Kidney (tissue), 14 donors: Measurements from ENCODE around the gene ZCCHC7. TPM values are rescaled to one million over a fixed set of nuclear protein-coding genes. Genes with fewer than 3 reads are reported as not detected.

Experiments
- DNase-seq, 5 donors: peaks; one replicate each; pipeline ENCODE4 v3.0.0-alpha.2; 2013 to 2020
- FAIRE-seq: peaks from 2 replicates; lab custom pipeline; 2012; peaks lifted over from hg19 to GRCh38; lab: Jason Lieb, UNC
- H3K27ac ChIP-seq, 2 donors: one replicate each; pipeline ENCODE4 v1.7.0; 2013; ENCODE audit warnings: low read depth in 2 of 2, low read length in 2 of 2, inconsistent platforms in 1 of 2
- H3K27me3 ChIP-seq: one replicate; pipeline ENCODE4 v1.7.1; 2013; ENCODE audit warnings: low read length, inconsistent platforms; ENCODE audit not compliant: control insufficient read depth, insufficient read depth
- H3K36me3 ChIP-seq, 3 donors: one replicate each; pipeline versions ENCODE4 v1.7.0 to v1.7.1; 2013; ENCODE audit warnings: low read length in 3 of 3, control low read depth in 1 of 3, inconsistent platforms in 1 of 3; ENCODE audit not compliant: insufficient read depth in 3 of 3, control insufficient read depth in 2 of 3
- H3K4me1 ChIP-seq, 3 donors: one replicate each; pipeline versions ENCODE4 v1.7.0 to v1.7.1; 2013; ENCODE audit warnings: low read length in 3 of 3, inconsistent platforms in 1 of 3, low read depth in 1 of 3; ENCODE audit not compliant: control insufficient read depth in 2 of 3, insufficient read depth in 2 of 3
- H3K4me3 ChIP-seq, 3 donors: one replicate each; pipeline versions ENCODE4 v1.7.0 to v1.8.1; 2013; ENCODE audit warnings: low read length in 3 of 3, control low read depth in 1 of 3, inconsistent platforms in 1 of 3
- H3K9ac ChIP-seq, 3 donors: one replicate each; pipeline versions ENCODE4 v1.7.0 to v1.7.1; 2013; ENCODE audit warnings: low read length in 3 of 3, control low read depth in 1 of 3, inconsistent platforms in 1 of 3
- H3K9me3 ChIP-seq, 3 donors: one replicate each; pipeline versions ENCODE4 v1.7.0 to v1.7.1; 2013; ENCODE audit warnings: low read length in 3 of 3, control low read depth in 1 of 3, inconsistent platforms in 1 of 3; ENCODE audit not compliant: control insufficient read depth in 2 of 3, insufficient read depth in 1 of 3
- intact Hi-C: fragments of 100-400 bp; cut with DNase I; formaldehyde crosslinking; loops from one replicate; pipeline ENCODE4 v1.11.1; 2022
- polyA plus RNA-seq: library from polyadenylated mRNA; stranded (reverse); fragments of 350-450 nt; fragmentation: Illumina TruSeq; extraction: RNeasy Lipid Tissue Mini Kit (QIAGEN cat#74804); gene quantifications from one replicate; pipeline ENCODE4 v1.2.3, GENCODE V29; 2014; ENCODE audit warnings: low read depth, low replicate concordance; ENCODE audit not compliant: insufficient read depth
- total RNA-seq: library from RNA; stranded (reverse); fragmentation: NEBNext Ultra II Directional; extraction: Animal tissue kit (Norgen Biotek cat#: 25700); gene quantifications from one replicate; pipeline ENCODE4 v1.2.1, GENCODE V29; 2021
- TF ChIP-seq, protein P1 (sequence below): IDR thresholded peaks from 3 replicates; pipeline ENCODE4 v1.5.1; 2012; ENCODE audit warnings: mild to moderate bottlenecking, moderate library complexity, borderline replicate concordance; ENCODE audit not compliant: insufficient read depth; ENCODE audit errors: extremely low read depth
- donor health status: control.
- donor health status: control.
- donor health status: control.
- donor health status: control.
- donor health status: control.
- donor health status: DM: yes; HTN: yes; CAD: no.
- donor health status: Normal renal cell carcinoma (clear cell type).

Gene ZCCHC7
- total and polyA plus RNA-seq, 2 donors from 2014 or later = 7.2 to 22.3 TPM

DNA sequence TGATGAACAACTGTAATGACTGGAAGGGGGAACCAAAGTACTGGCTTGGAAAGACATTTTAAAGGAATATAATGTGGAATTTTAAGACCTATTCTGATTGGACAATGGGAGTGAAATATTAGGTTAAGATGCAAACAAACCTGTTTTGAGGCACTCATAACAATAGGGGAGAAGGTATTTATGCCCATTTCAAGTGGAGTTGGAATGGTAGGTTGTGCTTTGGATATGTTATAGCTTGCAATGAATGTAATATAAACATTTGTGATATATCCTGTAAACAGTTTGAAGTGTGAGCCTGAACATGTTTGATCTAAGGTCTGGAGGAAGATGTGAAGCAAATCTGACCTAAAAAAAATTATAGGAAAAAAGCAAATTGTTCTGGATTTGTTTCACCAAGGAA is 172.5 kb downstream of the ZCCHC7 start:
- TF ChIP-seq, protein P1, sequence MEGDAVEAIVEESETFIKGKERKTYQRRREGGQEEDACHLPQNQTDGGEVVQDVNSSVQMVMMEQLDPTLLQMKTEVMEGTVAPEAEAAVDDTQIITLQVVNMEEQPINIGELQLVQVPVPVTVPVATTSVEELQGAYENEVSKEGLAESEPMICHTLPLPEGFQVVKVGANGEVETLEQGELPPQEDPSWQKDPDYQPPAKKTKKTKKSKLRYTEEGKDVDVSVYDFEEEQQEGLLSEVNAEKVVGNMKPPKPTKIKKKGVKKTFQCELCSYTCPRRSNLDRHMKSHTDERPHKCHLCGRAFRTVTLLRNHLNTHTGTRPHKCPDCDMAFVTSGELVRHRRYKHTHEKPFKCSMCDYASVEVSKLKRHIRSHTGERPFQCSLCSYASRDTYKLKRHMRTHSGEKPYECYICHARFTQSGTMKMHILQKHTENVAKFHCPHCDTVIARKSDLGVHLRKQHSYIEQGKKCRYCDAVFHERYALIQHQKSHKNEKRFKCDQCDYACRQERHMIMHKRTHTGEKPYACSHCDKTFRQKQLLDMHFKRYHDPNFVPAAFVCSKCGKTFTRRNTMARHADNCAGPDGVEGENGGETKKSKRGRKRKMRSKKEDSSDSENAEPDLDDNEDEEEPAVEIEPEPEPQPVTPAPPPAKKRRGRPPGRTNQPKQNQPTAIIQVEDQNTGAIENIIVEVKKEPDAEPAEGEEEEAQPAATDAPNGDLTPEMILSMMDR = no peak
- intact Hi-C loops = no loop called here
- H3K36me3 ChIP-seq = no peaks in the 10 kb centered on the region

DNA sequence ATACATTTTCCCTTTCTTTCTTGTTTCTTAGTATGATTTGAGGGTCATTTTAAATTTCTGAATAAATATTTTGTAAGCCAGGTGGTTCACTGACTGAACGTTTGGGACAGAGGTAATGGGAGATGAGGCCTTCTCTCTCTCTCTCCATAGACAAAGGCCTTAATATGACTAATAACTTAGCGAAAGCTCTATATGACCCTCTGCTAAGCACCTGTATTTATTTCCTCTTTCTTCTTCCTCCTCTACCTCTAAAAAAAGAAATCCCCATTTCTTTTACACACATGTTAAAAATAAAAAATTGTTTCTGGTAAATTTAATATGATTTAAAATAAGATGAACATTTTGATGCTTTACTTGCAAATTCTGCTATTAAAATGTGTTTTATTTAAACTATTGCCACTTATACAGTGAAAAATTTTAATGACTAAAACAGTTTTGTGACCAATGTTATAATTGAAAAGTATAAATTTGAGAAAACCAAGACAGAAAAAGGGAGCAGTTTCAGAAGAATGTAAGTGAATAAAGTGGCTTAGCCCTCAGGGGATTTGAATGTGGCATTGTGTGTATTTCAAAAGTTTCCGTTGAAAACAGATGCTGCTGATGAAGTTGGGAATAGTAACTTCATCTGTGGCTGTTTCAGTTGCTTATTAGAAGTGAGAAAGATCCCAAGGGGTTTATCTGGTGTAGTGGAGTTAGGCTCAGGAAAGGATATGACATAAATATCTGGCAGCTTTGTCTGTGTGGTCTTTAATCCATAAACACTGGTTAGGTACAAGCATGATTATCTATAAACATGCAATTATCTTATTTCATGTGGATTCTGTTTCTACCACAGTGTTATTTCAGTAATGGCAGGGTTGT is 173.5 kb downstream of the ZCCHC7 start:
- FAIRE-seq (no peak), DNase-seq (no peak)
- TF ChIP-seq, protein P1 = no peak
- H3K27ac ChIP-seq = no peak overlapping the region
- H3K4me1 ChIP-seq = no peaks in the 10 kb centered on the region
- no peak overlapping the region for H3K9ac ChIP-seq
- no peak overlapping the region for H3K4me3 ChIP-seq
- H3K9me3 ChIP-seq = no peaks in the 10 kb centered on the region
- no peaks in the 10 kb centered on the region for H3K27me3 ChIP-seq
- no peaks in the 10 kb centered on the region for H3K36me3 ChIP-seq
- intact Hi-C loops = no loop called here

More for the DNA sequence above, 172.5 kb downstream of the ZCCHC7 start:
- no peaks in the 10 kb centered on the region for H3K27me3 ChIP-seq
- H3K4me3 ChIP-seq = no peak overlapping the region
- FAIRE-seq (no peak), DNase-seq (no peak)
- H3K4me1 ChIP-seq = no peaks in the 10 kb centered on the region
- no peaks in the 10 kb centered on the region for H3K9me3 ChIP-seq
- H3K27ac ChIP-seq = no peak overlapping the region
- H3K9ac ChIP-seq = no peak overlapping the region

DNA sequence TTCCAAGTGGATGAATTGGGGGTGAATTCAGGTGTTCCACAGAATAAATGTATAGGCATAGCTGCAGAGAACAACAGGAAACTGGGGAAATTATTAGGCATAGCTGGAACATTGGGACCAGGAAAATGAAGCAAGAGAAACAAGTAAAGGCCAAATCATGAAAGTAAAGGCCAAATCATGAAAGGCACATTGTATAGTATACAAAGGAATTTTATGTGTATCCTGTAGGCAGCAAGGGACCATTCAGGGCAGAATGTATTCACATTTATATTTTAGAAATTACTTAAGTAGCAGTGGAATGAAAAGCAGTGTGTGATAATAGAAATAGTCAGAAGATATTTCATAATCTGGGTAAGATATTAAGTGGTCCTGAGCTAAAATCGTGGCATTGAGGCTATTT is 174.8 kb downstream of the ZCCHC7 start:
- Histone ChIP-seq H3K27ac (no peak overlapping the region), H3K4me3 (no peak overlapping the region), H3K4me1 (no peaks in the 10 kb centered on the region), H3K9me3 (no peaks in the 10 kb centered on the region), H3K36me3 (no peaks in the 10 kb centered on the region), H3K9ac (no peak overlapping the region), H3K27me3 (no peaks in the 10 kb centered on the region)
- TF ChIP-seq, protein P1 = no peak
- FAIRE-seq (no peak), DNase-seq (no peak)
- intact Hi-C loops = no loop called here
